HEK293 (cell line): ENCODE data around the gene COPZ1.

Experiments used
- CTCF ChIA-PET: fragments of 350-600 bp; formaldehyde crosslinking; extraction: SDS; loops from one replicate; lab custom pipeline; 2021; ENCODE audit warnings: antibody characterized with exemption; lab: Yijun Ruan, JAX
- POLR2A ChIA-PET: fragments of 300-600 bp; formaldehyde crosslinking; extraction: SDS; loops from one replicate; lab custom pipeline; 2020; ENCODE audit warnings: antibody characterized with exemption, inconsistent platforms; lab: Yijun Ruan, JAX
- H3K27ac ChIP-seq: fragments of 200-500 bp; sonication (Bioruptor generic); 2 replicates; pipeline ENCODE4 v1.5.1; 2014; ENCODE audit warnings: low read depth, low read length, control low read depth, inconsistent platforms; ENCODE audit errors: extremely low read depth
- H3K36me3 ChIP-seq, 2 experiments: fragments of 200-500 bp in 1 of 2; sonication (Bioruptor generic) in 1 of 2; 1 replicate in 1 of 2; 2 replicates in 1 of 2; pipeline ENCODE4 v1.5.1; 2014 to 2017; ENCODE audit warnings: inconsistent platforms in 2 of 2, low read length in 2 of 2; ENCODE audit not compliant: control insufficient read depth in 2 of 2, insufficient read depth in 1 of 2
- H3K4me1 ChIP-seq: fragments of 200-500 bp; sonication (Bioruptor generic); 2 replicates; pipeline ENCODE4 v1.5.1; 2014; ENCODE audit warnings: mild to moderate bottlenecking, low read length, inconsistent platforms; ENCODE audit not compliant: control insufficient read depth, insufficient read depth
- H3K4me3 ChIP-seq: 2 replicates; pipeline ENCODE4 v1.5.1; 2011; ENCODE audit warnings: low read depth, mild to moderate bottlenecking, control low read depth, low read length, moderate library complexity
- H3K9me3 ChIP-seq: fragments of 200-500 bp; sonication (Bioruptor generic); 2 replicates; pipeline ENCODE4 v1.5.1; 2014; ENCODE audit warnings: low read depth, low read length, inconsistent platforms; ENCODE audit not compliant: control insufficient read depth, insufficient read depth
- EGR2 ChIP-seq: fragments of 450-650 bp; formaldehyde crosslinking; IDR thresholded peaks from 2 replicates; pipeline ENCODE4 v1.5.1; 2016; ENCODE audit warnings: low read depth, missing biosample characterization, missing genetic modification characterization
- SP2 ChIP-seq: fragments of 450-650 bp; formaldehyde crosslinking; IDR thresholded peaks from 2 replicates; pipeline ENCODE4 v1.5.1; 2016; ENCODE audit warnings: missing biosample characterization, missing genetic modification characterization
- WT1 ChIP-seq: fragments of 450-650 bp; formaldehyde crosslinking; IDR thresholded peaks from 2 replicates; pipeline ENCODE4 v1.5.1; 2016; ENCODE audit warnings: missing biosample characterization, missing genetic modification characterization
- ZNF132 ChIP-seq: fragments of 450-650 bp; formaldehyde crosslinking; IDR thresholded peaks from 2 replicates; pipeline ENCODE4 v1.5.1; 2017; ENCODE audit warnings: missing biosample characterization, missing genetic modification characterization, borderline replicate concordance
- ZNF223 ChIP-seq: fragments of 450-650 bp; formaldehyde crosslinking; IDR thresholded peaks from 2 replicates; pipeline ENCODE4 v1.5.1; 2016; ENCODE audit warnings: missing biosample characterization, missing genetic modification characterization
- ZNF248 ChIP-seq: fragments of 450-650 bp; formaldehyde crosslinking; IDR thresholded peaks from 2 replicates; pipeline ENCODE4 v1.5.1; 2017; ENCODE audit warnings: missing biosample characterization, missing genetic modification characterization
- ZNF311 ChIP-seq: fragments of 450-650 bp; formaldehyde crosslinking; IDR thresholded peaks from 2 replicates; pipeline ENCODE4 v1.5.1; 2017; ENCODE audit warnings: missing biosample characterization, missing genetic modification characterization, borderline replicate concordance
- ZNF324 ChIP-seq: fragments of 450-650 bp; formaldehyde crosslinking; IDR thresholded peaks from 2 replicates; pipeline ENCODE4 v1.5.1; 2016; ENCODE audit warnings: missing biosample characterization, missing genetic modification characterization
- ZNF544 ChIP-seq: fragments of 450-650 bp; formaldehyde crosslinking; IDR thresholded peaks from 2 replicates; pipeline ENCODE4 v1.5.0; 2017; ENCODE audit warnings: missing biosample characterization, missing genetic modification characterization
- ZNF596 ChIP-seq: fragments of 450-650 bp; IDR thresholded peaks from 2 replicates; pipeline ENCODE4 v1.5.0; 2018; ENCODE audit warnings: missing biosample characterization, mild to moderate bottlenecking, missing genetic modification characterization, moderate library complexity
- ZNF658 ChIP-seq: fragments of 450-650 bp; formaldehyde crosslinking; IDR thresholded peaks from 2 replicates; pipeline ENCODE4; 2016; ENCODE audit warnings: missing biosample characterization, missing genetic modification characterization
- TF ChIP-seq, protein P1 (sequence below): fragments of 450-650 bp; formaldehyde crosslinking; IDR thresholded peaks from 2 replicates; pipeline ENCODE4 v1.5.1; 2016; ENCODE audit warnings: missing biosample characterization, missing genetic modification characterization
- TF ChIP-seq, protein P2 (sequence below): fragments of 450-650 bp; IDR thresholded peaks from 2 replicates; pipeline ENCODE4 v1.5.1; 2018; ENCODE audit warnings: missing biosample characterization, missing genetic modification characterization
- TF ChIP-seq, protein P3 (sequence below): fragments of 450-650 bp; formaldehyde crosslinking; IDR thresholded peaks from 2 replicates; pipeline ENCODE4 v1.5.1; 2016; ENCODE audit warnings: missing biosample characterization, missing genetic modification characterization
- TF ChIP-seq, protein P4 (sequence below): fragments of 450-650 bp; formaldehyde crosslinking; IDR thresholded peaks from 2 replicates; pipeline ENCODE4 v1.5.1; 2016; ENCODE audit warnings: missing biosample characterization, missing genetic modification characterization
- TF ChIP-seq, protein P5 (sequence below): fragments of 450-650 bp; formaldehyde crosslinking; conservative IDR thresholded peaks from 2 replicates; pipeline ENCODE4 v1.5.1; 2016; ENCODE audit warnings: low read depth, missing biosample characterization, missing genetic modification characterization
- TF ChIP-seq, protein P6 (sequence below): fragments of 450-650 bp; formaldehyde crosslinking; optimal IDR thresholded peaks from 2 replicates; pipeline ENCODE3; 2016; ENCODE audit warnings: missing biosample characterization, mild to moderate bottlenecking, missing genetic modification characterization

Gene COPZ1

DNA sequence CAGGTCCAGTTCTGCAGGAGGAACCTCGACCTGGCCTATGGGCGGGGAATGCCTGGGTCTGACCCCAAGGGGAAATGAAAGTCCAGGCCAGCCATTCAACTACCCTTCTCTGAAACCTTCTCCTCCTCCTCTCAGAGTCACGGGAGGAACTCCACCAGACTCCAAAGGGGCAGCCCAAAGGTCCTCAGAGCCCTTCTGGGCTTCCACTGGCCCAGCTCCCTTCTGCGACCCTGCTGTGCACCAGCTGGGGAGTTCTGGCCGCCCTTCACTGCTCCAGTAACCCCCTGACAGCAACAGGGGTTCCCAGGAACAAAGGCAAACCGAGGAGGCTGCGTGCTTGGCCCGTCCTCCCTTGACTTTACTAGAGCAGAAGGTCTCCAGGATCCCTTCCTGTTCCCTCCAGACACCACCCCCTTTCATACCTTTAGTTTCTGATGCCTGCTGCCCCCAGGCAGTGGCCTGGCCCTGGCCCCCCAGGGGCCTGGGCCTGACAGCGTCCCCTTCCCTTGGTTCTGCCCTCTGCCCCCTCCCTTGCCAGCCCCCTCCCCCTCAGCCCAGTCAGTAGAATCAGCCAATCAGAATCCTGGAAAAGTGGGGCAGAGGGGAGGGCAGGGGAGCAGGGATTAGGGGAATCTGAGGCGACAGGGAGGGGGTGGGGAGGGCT lies 60.5 kb downstream of the COPZ1 start:
- no peak overlapping the region for H3K27ac ChIP-seq
- POLR2A ChIA-PET: no interaction called here
- peaks cover 27% of the 10 kb centered on the region for H3K4me1 ChIP-seq
- no peaks in the 10 kb centered on the region for H3K9me3 ChIP-seq
- no peak overlapping the region for H3K4me3 ChIP-seq
- H3K36me3 ChIP-seq: peaks cover 0 to 36% of the 10 kb centered on the region in 2 experiments; a peak in 1 of 3 replicates
- TF ChIP-seq ZNF311: no peak
- no peak for TF ChIP-seq ZNF544 (tag by site-specific recombination)
- TF ChIP-seq, protein P1, sequence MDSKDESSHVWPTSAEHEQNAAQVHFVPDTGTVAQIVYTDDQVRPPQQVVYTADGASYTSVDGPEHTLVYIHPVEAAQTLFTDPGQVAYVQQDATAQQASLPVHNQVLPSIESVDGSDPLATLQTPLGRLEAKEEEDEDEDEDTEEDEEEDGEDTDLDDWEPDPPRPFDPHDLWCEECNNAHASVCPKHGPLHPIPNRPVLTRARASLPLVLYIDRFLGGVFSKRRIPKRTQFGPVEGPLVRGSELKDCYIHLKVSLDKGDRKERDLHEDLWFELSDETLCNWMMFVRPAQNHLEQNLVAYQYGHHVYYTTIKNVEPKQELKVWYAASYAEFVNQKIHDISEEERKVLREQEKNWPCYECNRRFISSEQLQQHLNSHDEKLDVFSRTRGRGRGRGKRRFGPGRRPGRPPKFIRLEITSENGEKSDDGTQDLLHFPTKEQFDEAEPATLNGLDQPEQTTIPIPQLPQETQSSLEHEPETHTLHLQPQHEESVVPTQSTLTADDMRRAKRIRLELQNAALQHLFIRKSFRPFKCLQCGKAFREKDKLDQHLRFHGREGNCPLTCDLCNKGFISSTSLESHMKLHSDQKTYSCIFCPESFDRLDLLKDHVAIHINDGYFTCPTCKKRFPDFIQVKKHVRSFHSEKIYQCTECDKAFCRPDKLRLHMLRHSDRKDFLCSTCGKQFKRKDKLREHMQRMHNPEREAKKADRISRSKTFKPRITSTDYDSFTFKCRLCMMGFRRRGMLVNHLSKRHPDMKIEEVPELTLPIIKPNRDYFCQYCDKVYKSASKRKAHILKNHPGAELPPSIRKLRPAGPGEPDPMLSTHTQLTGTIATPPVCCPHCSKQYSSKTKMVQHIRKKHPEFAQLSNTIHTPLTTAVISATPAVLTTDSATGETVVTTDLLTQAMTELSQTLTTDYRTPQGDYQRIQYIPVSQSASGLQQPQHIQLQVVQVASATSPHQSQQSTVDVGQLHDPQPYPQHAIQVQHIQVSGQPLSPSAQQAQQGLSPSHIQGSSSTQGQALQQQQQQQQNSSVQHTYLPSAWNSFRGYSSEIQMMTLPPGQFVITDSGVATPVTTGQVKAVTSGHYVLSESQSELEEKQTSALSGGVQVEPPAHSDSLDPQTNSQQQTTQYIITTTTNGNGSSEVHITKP (tag by site-specific recombination): peak; percentile 9; the same call in 1 of the 2 replicates
- TF ChIP-seq, protein P2, sequence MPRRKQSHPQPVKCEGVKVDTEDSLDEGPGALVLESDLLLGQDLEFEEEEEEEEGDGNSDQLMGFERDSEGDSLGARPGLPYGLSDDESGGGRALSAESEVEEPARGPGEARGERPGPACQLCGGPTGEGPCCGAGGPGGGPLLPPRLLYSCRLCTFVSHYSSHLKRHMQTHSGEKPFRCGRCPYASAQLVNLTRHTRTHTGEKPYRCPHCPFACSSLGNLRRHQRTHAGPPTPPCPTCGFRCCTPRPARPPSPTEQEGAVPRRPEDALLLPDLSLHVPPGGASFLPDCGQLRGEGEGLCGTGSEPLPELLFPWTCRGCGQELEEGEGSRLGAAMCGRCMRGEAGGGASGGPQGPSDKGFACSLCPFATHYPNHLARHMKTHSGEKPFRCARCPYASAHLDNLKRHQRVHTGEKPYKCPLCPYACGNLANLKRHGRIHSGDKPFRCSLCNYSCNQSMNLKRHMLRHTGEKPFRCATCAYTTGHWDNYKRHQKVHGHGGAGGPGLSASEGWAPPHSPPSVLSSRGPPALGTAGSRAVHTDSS: no peak
- no peak for TF ChIP-seq ZNF658 (tag by site-specific recombination)
- TF ChIP-seq ZNF596 (tag by site-specific recombination): no peak
- TF ChIP-seq ZNF248 (tag by site-specific recombination): no peak
- TF ChIP-seq, protein P3, sequence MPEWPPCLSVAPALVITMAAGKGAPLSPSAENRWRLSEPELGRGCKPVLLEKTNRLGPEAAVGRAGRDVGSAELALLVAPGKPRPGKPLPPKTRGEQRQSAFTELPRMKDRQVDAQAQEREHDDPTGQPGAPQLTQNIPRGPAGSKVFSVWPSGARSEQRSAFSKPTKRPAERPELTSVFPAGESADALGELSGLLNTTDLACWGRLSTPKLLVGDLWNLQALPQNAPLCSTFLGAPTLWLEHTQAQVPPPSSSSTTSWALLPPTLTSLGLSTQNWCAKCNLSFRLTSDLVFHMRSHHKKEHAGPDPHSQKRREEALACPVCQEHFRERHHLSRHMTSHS (tag by site-specific recombination): no peak
- TF ChIP-seq, protein P4, sequence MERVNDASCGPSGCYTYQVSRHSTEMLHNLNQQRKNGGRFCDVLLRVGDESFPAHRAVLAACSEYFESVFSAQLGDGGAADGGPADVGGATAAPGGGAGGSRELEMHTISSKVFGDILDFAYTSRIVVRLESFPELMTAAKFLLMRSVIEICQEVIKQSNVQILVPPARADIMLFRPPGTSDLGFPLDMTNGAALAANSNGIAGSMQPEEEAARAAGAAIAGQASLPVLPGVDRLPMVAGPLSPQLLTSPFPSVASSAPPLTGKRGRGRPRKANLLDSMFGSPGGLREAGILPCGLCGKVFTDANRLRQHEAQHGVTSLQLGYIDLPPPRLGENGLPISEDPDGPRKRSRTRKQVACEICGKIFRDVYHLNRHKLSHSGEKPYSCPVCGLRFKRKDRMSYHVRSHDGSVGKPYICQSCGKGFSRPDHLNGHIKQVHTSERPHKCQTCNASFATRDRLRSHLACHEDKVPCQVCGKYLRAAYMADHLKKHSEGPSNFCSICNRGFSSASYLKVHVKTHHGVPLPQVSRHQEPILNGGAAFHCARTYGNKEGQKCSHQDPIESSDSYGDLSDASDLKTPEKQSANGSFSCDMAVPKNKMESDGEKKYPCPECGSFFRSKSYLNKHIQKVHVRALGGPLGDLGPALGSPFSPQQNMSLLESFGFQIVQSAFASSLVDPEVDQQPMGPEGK (tag by site-specific recombination): 0 out of 2 replicates have a peak, but pooled peaks have one; percentile 14
- no peak for TF ChIP-seq ZNF324 (tag by site-specific recombination)
- TF ChIP-seq EGR2 (tag by site-specific recombination): no peak
- no peak for TF ChIP-seq WT1 (tag by site-specific recombination)
- TF ChIP-seq ZNF132 (tag by site-specific recombination): no peak
- TF ChIP-seq ZNF223 (tag by site-specific recombination): no peak
- TF ChIP-seq, protein P5, sequence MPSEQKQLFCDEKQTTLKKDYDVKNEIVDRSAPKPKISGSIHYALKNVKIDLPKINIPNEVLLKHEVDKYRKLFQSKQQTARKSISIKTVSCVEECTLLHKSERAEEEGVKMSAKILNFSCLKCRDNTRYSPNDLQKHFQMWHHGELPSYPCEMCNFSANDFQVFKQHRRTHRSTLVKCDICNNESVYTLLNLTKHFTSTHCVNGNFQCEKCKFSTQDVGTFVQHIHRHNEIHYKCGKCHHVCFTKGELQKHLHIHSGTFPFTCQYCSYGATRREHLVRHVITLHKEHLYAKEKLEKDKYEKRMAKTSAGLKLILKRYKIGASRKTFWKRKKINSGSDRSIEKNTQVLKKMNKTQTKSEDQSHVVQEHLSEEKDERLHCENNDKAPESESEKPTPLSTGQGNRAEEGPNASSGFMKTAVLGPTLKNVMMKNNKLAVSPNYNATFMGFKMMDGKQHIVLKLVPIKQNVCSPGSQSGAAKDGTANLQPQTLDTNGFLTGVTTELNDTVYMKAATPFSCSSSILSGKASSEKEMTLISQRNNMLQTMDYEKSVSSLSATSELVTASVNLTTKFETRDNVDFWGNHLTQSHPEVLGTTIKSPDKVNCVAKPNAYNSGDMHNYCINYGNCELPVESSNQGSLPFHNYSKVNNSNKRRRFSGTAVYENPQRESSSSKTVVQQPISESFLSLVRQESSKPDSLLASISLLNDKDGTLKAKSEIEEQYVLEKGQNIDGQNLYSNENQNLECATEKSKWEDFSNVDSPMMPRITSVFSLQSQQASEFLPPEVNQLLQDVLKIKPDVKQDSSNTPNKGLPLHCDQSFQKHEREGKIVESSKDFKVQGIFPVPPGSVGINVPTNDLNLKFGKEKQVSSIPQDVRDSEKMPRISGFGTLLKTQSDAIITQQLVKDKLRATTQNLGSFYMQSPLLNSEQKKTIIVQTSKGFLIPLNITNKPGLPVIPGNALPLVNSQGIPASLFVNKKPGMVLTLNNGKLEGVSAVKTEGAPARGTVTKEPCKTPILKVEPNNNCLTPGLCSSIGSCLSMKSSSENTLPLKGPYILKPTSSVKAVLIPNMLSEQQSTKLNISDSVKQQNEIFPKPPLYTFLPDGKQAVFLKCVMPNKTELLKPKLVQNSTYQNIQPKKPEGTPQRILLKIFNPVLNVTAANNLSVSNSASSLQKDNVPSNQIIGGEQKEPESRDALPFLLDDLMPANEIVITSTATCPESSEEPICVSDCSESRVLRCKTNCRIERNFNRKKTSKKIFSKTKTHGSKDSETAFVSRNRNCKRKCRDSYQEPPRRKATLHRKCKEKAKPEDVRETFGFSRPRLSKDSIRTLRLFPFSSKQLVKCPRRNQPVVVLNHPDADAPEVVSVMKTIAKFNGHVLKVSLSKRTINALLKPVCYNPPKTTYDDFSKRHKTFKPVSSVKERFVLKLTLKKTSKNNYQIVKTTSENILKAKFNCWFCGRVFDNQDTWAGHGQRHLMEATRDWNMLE (tag by site-specific recombination): no peak
- peak; percentile 18; the same call in 1 of the 2 replicates for TF ChIP-seq SP2 (tag by site-specific recombination)
- TF ChIP-seq, protein P6, sequence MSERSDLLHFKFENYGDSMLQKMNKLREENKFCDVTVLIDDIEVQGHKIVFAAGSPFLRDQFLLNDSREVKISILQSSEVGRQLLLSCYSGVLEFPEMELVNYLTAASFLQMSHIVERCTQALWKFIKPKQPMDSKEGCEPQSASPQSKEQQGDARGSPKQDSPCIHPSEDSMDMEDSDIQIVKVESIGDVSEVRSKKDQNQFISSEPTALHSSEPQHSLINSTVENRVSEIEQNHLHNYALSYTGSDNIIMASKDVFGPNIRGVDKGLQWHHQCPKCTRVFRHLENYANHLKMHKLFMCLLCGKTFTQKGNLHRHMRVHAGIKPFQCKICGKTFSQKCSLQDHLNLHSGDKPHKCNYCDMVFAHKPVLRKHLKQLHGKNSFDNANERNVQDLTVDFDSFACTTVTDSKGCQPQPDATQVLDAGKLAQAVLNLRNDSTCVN (tag by site-specific recombination): no peak
- CTCF ChIA-PET: interaction anchor here (0.8 to 5.3 kb wide), 4 partner anchors 13 to 92 kb away, joined by 3 to 38 read pairs (median 6); no protein-coding TSS in a partner anchor
